ENCODE results near the gene SSBP1. TPM values are rescaled to one million over a fixed set of nuclear protein-coding genes. Genes with fewer than 3 reads are reported as not detected.
"Not testable (repeated sequence)": the region's sequence is repeated elsewhere in the genome, so short reads cannot be mapped to it uniquely, and the experiment has no call there.

The SSBP1 gene
- polyA plus RNA-seq, 2 of the 4 experiments (the other 2 are of a cell fraction): 368 to 453 TPM

GRCh38 chr7:141763797-141764196 is 25.6 kb downstream of the SSBP1 start, which contains the start of gene TAS2R3:
TAS2R3 (plus strand) TSS chr7:141764097; CDS start chr7:141764159, 62 bp downstream.
- ChIA-PET CTCF (interaction anchor here (1.0 to 2.6 kb wide), 2 partner anchors 22 to 26 kb away, joined by 3 to 8 read pairs; partner anchors contain the start of gene SSBP1), POLR2A (no interaction called here)
- H3K27ac ChIP-seq: no peak within 1 kb of the TSS
- no peak within 1 kb of the TSS for H3K4me3 ChIP-seq
- FAIRE-seq: no peak
- H3K9me3 ChIP-seq: no peaks in the 10 kb centered on the region
- TF ChIP-seq TFCP2L1 (CRISPR knock-in tag; IDR thresholded peaks at IDR 0.05) (no peak), CHD4 (IDR thresholded peaks at IDR 0.05; ENCODE audit: borderline replicate concordance) (no peak), HOXB5 (CRISPR knock-in tag; IDR thresholded peaks at IDR 0.05) (no peak), FOXS1 (CRISPR knock-in tag; IDR thresholded peaks at IDR 0.05) (no peak), MAFK (IDR thresholded peaks at IDR 0.05; ENCODE audit: partially characterized antibody) (no peak), HEYL (CRISPR knock-in tag; IDR thresholded peaks at IDR 0.05) (no peak), CBX2 (IDR thresholded peaks at IDR 0.05; ENCODE audit: borderline replicate concordance, low read depth) (no peak), BHLHE40 (IDR thresholded peaks at IDR 0.05; ENCODE audit: low read depth, low read length) (no peak), NR3C1 (IDR thresholded peaks at IDR 0.05) (no peak), HDAC2 (IDR thresholded peaks at IDR 0.05) (no peak), HES2 (IDR thresholded peaks at IDR 0.05) (no peak), SMC3 (IDR thresholded peaks at IDR 0.05) (no peak), RFX5 (IDR thresholded peaks at IDR 0.05) (no peak)
- H3K4me2 ChIP-seq: no peak within 1 kb of the TSS
- 95% methylated on average over 3 of the region's 3 CpGs for WGBS (ENCODE audit: missing lambda C conversion rate)
- H3K4me1 ChIP-seq: no peaks in the 10 kb centered on the region
- DNase-seq (ENCODE audit: low read depth in 1 of 2, low spot score in 1 of 2): no peak
- ATAC-seq: no peak

DNA sequence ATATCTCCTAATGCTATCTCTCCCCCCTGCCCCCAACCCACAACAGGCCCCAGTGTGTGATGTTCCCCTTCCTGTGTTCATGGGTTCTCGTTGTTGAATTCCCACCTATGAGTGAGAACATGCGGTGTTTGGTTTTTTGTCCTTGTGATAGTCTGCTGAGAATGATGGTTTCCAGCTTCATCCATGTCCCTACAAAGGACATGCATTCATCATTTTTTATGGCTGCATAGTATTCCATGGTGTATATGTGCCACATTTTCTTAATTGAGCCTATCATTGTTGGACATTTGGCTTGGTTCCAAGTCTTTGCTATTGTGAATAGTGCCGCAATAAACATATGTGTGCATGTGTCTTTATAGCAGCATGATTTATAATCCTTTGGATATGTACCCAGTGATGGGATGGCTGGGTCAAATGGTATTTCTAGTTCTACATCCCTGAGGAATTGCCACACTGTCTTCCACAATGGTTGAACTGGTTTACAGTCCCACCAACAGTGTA is 32.0 kb downstream of the SSBP1 start:
- 96% methylated on average over 3 of the region's 3 CpGs for WGBS (ENCODE audit: missing lambda C conversion rate)
- CTCF ChIA-PET: interaction anchor here (1.8 kb wide), 1 partner anchor 16 kb away, joined by 4 read pairs; no protein-coding TSS in a partner anchor
- H3K4me2 ChIP-seq; DNase-seq (ENCODE audit: low read depth in 1 of 2, low spot score in 1 of 2); ATAC-seq; POLR2A ChIA-PET; H3K27ac ChIP-seq; H3K4me1 ChIP-seq; H3K9me3 ChIP-seq; H3K4me3 ChIP-seq; FAIRE-seq: not testable (repeated sequence)

DNA sequence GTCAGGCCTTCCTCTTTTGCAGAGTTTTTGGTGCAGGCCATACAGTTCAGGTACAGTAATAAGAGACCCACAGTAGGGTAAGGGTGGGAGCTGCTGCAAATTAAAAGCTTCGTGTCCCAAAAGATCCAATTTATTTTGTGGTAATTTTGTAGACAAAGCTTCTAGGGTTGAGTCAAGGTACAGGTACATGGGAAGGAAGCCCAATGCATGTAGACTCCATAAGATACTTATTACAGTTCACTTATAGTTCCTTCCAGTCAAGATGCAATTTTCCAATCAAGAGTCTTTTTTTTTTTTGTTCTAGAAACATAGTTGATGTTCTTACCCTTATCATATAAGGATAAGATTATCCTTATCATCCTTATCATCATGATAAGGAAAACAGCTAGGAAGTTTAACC is 38.2 kb downstream of the SSBP1 start, which contains the start of gene TAS2R4:
Gene TAS2R4 (plus strand): TSS at position 301 of the 400 bp plus-strand sequence. CDS start 1,815 bp downstream, outside the sequence.
- DNase-seq (ENCODE audit: low read depth in 1 of 2, low spot score in 1 of 2) (no peak), FAIRE-seq (no peak), ATAC-seq (no peak)
- POLR2A ChIA-PET: no interaction called here
- CTCF ChIA-PET: interaction anchor here (0.6 to 1.7 kb wide), 2 partner anchors 10 to 403 kb away, joined by 4 to 12 read pairs; no protein-coding TSS in a partner anchor
- no peak for TF ChIP-seq RARB (CRISPR knock-in tag; IDR thresholded peaks at IDR 0.05)
- TF ChIP-seq POLR2AphosphoS2 (conservative IDR thresholded peaks at IDR 0.05; ENCODE audit: low read length): no peak
- TF ChIP-seq NR3C1 (IDR thresholded peaks at IDR 0.05): no peak
- TF ChIP-seq, protein P1, sequence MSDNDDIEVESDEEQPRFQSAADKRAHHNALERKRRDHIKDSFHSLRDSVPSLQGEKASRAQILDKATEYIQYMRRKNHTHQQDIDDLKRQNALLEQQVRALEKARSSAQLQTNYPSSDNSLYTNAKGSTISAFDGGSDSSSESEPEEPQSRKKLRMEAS (IDR thresholded peaks at IDR 0.05): no peak
- no peak for TF ChIP-seq CHD2 (IDR thresholded peaks at IDR 0.05; ENCODE audit: low read length, partially characterized antibody)
- no peak for TF ChIP-seq ZNF302 (CRISPR knock-in tag; IDR thresholded peaks at IDR 0.05)
- TF ChIP-seq EHF (CRISPR knock-in tag; IDR thresholded peaks at IDR 0.05): no peak
- TF ChIP-seq FOXS1 (CRISPR knock-in tag; IDR thresholded peaks at IDR 0.05): no peak
- no peak for TF ChIP-seq HMGXB4 (CRISPR knock-in tag; IDR thresholded peaks at IDR 0.05; ENCODE audit: borderline replicate concordance)
- no peak for TF ChIP-seq KDM5A (IDR thresholded peaks at IDR 0.05)
- no peaks in the 10 kb centered on the region for H3K9me3 ChIP-seq
- H3K4me1 ChIP-seq: no peaks in the 10 kb centered on the region
- H3K4me3 ChIP-seq: no peak within 1 kb of the TSS
- H3K4me2 ChIP-seq: no peak within 1 kb of the TSS
- 100% methylated on average over 1 of the region's 1 CpG for WGBS (ENCODE audit: missing lambda C conversion rate)
- H3K27ac ChIP-seq: no peak within 1 kb of the TSS
